Measurements from ENCODE around the gene ANXA9.

DNA sequence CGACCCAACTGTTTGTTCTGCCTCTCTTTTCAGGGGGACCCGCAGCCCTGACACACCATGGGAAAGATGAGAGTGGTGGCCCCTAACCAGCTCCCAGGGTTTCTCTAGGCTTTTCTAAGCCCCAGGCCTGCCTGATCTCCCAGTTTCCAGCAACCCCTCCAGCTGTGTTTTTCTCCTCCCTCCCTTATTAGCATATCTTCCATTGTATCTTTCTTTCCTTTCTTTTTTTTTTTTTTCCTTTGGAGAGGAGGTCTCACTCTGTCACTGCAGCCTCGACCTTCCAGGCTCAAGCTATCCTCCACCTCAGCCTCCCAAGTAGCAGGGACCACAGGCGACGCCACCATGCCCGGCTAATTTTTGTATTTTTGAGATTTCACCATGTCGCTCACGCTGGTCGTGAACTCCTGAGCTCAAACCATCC is 5.7 kb upstream of the ANXA9 start:
- TF ChIP-seq, protein P1, sequence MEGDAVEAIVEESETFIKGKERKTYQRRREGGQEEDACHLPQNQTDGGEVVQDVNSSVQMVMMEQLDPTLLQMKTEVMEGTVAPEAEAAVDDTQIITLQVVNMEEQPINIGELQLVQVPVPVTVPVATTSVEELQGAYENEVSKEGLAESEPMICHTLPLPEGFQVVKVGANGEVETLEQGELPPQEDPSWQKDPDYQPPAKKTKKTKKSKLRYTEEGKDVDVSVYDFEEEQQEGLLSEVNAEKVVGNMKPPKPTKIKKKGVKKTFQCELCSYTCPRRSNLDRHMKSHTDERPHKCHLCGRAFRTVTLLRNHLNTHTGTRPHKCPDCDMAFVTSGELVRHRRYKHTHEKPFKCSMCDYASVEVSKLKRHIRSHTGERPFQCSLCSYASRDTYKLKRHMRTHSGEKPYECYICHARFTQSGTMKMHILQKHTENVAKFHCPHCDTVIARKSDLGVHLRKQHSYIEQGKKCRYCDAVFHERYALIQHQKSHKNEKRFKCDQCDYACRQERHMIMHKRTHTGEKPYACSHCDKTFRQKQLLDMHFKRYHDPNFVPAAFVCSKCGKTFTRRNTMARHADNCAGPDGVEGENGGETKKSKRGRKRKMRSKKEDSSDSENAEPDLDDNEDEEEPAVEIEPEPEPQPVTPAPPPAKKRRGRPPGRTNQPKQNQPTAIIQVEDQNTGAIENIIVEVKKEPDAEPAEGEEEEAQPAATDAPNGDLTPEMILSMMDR (IDR thresholded peaks at IDR 0.05; ENCODE audit: low read depth, low read length) = no peak
- no peak for TF ChIP-seq EZH2phosphoT487 (IDR thresholded peaks at IDR 0.05; ENCODE audit: low read depth)

Measured in OCI-LY3 (cell line).